GM19099 (cell line): Measurements from ENCODE around the gene PAIP2.

Experiments used
- POLR2A ChIP-seq: IDR thresholded peaks from 3 replicates; pipeline ENCODE4 v1.6.1; 2011; ENCODE audit warnings: low read depth; ENCODE audit not compliant: insufficient read length; ENCODE audit errors: extremely low read depth

Gene PAIP2

DNA sequence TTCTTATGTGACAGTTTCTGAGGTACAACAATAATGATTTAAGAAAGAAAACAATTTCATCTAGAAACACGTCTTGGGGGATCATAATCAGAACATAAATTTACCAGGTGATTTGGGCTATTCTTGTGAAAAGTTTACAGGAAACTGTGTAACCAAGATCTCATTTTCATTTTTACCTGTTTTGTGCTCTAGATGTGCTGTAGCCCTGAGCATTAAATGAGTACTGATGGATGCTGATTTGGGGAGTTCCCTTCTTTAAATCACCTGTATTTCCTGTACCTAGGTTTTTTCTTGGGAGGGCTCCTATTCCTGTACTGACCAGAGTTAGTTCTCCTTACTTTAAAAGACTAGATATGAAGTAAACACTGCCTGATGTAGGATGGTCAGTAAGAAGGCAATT, 35.5 kb upstream of the PAIP2 start:
- no peak for TF ChIP-seq POLR2A

DNA sequence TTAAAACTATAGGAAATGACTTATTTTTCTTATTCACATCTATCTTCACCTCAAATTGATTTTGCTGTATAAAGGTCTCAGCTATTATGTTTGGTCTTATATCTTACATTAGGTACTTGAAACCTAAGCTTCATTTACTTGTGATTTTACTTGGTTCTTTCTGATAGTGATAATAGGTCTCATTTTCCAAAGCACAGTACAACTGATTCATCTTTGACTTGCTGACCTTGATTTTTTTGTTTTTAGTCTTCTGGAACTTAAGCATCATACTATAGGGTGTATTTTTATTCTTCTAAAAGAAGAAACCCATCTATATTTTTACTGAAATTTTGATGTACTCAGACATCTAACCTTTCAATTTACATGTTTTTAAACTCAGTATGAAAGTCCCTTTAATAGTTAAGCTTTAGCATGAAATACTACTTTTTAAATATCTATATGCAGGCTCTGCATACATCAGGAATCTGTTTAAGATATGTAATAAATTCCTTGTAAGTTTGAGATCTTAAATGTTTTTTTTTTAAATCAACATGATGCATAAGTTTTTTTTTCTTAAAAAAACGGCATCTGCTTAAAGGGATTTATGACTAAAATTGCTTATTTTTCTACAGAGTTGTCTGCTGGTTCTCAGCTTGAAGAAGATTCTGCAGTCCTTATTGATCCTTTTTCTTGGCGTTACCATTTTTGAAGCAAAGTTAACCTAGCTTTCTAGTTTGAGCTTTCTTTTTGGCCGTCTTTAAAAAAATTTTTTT, 34.9 kb upstream of the PAIP2 start:
- TF ChIP-seq POLR2A: no peak

DNA sequence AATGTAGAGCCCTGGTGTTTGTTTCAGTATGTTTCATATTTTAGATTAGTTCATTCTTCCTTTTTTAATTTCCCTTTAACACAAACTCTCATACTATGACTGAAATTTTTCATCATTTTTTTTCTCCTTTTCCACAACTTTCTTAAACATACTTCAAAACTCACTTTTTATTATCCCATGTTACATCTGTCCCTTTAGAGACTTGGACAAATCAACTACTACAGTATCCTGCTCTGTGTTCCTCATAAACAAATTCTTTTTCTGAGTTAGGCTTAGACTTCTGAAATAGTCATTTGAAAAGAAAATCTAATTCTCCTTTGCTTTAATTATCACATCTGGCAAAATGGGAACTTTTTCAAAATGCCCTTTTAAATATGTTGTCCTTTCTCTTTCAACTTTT, 32.9 kb upstream of the PAIP2 start:
- TF ChIP-seq POLR2A: no peak

DNA sequence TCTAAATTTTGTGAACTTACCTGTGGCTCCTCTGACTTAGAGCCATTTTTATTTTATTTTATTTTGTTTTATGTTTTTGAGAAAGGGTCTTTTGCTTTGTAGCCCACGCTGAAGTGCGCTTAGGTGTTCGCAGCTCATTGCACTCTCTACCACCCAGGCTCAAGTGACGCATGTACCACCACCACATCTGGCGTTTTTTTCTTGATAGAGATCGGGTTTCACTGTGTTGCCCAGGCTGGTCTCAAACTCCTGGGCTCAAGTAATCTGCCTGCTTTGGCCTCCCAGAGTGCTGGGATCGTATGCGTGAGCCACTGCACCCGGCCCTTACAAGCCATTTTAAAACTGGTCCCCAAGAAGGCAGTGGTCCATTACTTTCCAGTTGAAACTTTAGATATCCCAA, 29.6 kb upstream of the PAIP2 start:
- TF ChIP-seq POLR2A: no peak

- TF ChIP-seq POLR2A: no peak
These were observed 27.4 kb upstream of the PAIP2 start for GRCh38 chr5:139314276-139314675.

GRCh38 chr5:139315056-139315615, 26.5 kb upstream of the PAIP2 start:
- TF ChIP-seq POLR2A: no peak

DNA sequence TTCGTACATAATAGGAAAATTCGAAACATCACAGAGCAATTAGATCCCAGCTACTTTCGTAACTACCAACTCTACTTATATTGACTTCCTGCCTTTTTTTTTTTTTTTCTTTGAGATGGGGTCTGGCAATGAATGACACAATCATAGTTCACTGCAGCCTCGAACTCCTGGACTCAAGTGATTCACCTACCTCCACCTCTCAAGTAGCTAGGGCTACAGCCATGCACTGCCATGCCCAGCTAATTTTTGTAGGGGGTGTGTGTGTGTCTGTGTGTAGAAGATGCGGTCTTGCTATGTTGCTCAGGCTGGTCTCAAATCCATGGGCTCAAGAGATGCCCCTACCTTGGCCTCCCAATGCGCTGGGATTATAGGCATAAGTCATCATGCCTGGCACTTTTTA, 5.8 kb upstream of the PAIP2 start:
- no peak for TF ChIP-seq POLR2A

- no peak for TF ChIP-seq POLR2A
These were observed 1.6 kb upstream of the PAIP2 start for GRCh38 chr5:139340051-139340450.

DNA sequence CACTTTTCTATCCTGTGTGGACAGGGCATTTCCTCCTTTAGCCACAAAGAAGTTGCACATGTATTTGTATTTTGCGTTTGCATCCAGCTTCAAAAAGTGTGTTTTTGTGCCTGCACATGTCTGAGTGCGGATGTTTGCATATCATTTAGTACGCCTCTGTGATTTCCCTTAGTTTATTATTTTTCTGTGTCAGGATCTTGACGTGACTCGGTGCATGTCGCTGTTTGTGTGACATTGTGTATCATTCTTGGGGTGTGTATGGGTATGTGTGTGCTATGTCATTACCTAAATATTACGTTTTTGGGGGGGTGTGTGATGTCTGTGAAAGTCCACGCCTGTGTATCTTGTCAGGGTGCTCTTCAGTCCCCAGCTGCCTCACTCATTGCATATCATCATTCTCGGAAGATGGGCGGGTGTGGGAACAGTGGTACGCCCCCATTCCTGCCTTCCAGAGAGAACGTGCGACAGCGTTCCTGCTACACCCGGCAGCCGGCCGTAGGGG, 416 bp upstream of the PAIP2 start:
- no peak for TF ChIP-seq POLR2A

- no peak for TF ChIP-seq POLR2A
These were observed 719 bp downstream of the PAIP2 start for GRCh38 chr5:139342423-139342723.

DNA sequence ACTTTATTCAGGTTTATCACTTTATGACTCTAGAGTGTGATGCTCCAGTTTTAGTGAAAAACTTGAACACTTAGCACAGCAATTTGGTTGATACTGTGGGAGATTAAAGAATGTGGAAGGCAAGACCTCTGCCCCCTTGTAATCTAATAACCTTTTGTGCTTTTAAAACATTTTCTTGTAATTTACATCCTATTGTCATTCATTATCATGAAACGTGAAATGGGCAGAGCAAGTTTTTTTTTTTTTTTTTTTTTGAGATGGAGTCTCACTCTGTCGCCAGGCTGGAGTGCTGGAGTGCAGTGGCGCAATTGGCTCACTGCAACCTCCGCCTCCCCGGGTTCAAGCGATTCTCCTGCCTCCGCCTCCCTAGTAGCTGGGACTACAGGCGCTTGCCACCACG, 1.8 kb downstream of the PAIP2 start:
- TF ChIP-seq POLR2A: no peak

DNA sequence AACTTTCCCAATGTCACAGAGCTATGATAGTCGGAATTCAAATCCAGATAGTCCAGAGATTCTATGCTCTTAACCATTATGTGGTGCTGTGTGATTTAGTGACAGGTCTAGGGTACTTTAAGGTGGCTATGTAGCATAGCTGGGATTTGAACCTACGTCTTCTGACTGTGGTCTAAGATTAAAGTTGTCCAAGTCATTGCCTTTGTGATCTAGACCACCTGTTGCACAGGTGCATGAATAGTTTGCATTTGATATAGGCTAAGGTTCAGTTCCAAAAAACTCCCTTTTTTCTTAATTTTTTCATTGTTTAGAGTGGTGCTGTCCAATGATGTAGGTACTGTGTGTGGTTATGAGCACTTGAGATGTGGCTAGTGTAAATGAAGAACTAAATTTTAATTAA, 2.5 kb downstream of the PAIP2 start:
- TF ChIP-seq POLR2A: no peak

DNA sequence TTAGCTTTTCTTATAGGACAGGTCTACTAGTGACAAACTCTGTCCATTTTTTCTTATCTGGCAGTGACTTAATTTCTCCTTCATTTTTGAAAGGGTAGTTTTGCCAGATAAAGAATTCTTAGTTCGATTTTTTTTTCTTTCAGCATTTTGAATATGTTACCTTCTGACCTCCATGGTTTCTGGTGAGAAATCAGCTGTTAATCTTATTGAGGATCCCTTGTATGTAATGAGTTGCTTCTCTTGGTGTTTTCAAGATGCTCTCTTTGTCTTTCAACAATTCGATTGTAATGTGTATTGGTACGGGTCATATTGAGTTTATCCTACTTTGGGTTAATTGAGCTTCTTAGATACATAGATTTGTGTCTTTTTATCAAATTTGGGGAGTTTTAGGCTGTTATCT, 12.5 kb downstream of the PAIP2 start:
- TF ChIP-seq POLR2A: no peak

DNA sequence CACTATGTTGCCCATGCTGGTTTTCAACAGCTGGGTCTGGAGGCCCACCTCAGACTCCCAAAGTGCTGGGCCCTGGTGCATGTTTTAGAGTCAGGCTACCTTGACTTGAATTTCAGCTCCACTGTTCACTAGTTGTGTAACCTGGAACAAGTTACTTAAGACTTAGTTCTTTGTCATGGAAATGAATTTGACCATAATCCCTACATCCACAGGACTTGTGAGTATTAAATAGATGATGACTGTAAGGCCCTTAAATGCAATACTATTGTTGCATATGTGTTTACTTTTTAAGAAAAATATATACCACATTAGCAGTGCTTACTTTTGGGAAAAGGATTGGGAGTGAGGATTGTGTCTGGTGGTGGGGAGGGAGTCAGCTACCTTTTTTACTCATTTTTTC, 16.4 kb downstream of the PAIP2 start:
- TF ChIP-seq POLR2A: no peak

GRCh38 chr5:139360384-139360783, 18.7 kb downstream of the PAIP2 start:
- TF ChIP-seq POLR2A: no peak

DNA sequence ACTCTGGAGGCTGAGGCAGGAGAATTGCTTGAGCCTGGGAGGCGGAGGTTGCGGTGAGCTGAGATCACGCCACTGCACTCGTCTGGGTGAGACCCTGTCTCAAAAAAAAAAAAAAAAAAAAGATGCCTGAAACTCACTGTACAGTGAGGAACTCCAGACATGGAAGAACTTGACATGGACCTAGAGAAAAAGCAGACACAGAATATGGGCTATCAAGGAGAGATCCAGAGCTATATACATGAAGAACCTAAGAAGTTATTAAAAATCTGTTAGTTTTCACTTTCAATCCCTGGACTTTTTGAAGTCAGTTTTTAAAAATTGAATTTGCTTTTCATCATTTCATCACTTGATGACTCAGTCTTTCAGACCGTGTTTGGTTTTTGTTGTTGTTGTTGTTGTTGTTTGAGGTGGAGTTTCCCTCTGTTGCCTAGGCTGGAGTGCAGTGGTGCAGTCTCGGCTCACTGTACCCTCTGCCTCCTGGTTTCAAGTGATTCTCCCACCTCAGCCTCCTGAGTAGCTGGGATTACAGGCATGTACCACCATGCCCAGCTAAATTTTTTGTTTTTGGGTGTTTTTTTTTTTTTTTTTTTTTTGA, 20.3 kb downstream of the PAIP2 start:
- TF ChIP-seq POLR2A: no peak

GRCh38 chr5:139363937-139364336, 22.3 kb downstream of the PAIP2 start:
- TF ChIP-seq POLR2A: no peak

GRCh38 chr5:139364466-139364865, 22.8 kb downstream of the PAIP2 start:
- TF ChIP-seq POLR2A: no peak
